Measurements from ENCODE around the gene PALLD. TPM values are rescaled to one million over a fixed set of nuclear protein-coding genes. Genes with fewer than 3 reads are reported as not detected.
"Not testable (repeated sequence)": the region's sequence is repeated elsewhere in the genome, so short reads cannot be mapped to it uniquely, and the experiment has no call there.

The PALLD gene
- total RNA-seq, 1 donor from 2014 or later: 8.1 TPM

DNA sequence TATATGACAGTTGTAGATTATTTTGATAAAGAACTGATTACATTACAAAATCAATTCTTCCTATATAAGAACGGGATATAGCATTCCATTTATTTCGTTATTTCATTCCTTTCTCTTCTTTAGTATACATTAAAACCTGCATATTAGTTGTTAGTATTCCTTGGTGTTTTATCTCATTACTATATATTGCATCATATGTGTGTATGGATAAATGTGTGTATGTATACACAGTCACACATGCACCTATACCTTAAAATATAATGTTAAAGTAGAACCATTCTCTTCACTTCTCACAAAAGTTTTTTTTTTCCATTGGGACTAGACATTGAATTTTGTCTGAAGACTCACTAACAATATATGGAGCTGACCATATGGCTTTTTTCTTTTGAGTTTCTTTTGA, 5.3 kb upstream of the PALLD start:
- DNase-seq (ENCODE audit: low read depth in 2 of 2): no peak

DNA sequence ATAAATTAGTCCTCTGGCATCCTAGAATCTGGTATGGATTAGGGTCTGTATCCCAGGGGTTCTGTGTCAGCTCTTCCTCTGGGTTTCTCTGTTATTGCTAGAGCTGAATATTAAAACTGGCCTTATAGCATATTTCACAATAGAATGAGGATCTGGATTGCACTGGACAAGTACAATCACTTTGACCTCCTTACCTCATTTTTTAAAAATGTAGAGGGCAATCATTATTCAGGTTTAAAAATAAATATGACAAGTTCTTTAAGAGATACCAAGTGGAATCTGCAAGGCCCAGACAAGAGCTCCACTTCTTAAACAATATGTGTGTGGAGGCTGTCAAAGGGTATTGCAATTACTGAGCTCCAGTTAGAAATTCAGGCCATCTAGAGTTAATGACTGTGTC, 1.4 kb downstream of the PALLD start:
- no peak for DNase-seq (ENCODE audit: low read depth in 2 of 2)

DNA sequence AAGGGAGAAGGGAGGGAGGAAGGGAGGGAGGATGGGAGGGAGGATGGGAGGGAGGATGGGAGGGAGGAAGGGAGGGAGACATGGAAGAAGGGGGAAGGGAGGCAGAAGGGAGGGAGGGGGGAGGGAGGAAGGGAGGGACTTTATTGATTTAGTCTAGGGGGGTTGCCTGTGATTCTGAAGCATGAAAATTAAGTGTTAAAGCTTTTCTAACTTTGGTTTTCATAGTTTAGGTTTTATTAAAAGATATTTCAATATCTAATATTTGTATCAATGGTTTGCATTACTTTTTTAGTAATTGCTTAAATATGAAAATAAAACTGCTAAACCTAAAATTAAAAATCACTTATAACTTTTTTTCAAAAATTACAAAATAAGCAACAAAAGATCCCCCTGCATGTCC, 2.4 kb downstream of the PALLD start:
- no peak for DNase-seq (ENCODE audit: low read depth in 2 of 2)

- no peak for DNase-seq (ENCODE audit: low read depth in 2 of 2)
Observed at GRCh38 chr4:168501407-168501806, 4.6 kb downstream of the PALLD start.

GRCh38 chr4:168502861-168503260, 6.0 kb downstream of the PALLD start:
- no peak for DNase-seq (ENCODE audit: low read depth in 2 of 2)

DNA sequence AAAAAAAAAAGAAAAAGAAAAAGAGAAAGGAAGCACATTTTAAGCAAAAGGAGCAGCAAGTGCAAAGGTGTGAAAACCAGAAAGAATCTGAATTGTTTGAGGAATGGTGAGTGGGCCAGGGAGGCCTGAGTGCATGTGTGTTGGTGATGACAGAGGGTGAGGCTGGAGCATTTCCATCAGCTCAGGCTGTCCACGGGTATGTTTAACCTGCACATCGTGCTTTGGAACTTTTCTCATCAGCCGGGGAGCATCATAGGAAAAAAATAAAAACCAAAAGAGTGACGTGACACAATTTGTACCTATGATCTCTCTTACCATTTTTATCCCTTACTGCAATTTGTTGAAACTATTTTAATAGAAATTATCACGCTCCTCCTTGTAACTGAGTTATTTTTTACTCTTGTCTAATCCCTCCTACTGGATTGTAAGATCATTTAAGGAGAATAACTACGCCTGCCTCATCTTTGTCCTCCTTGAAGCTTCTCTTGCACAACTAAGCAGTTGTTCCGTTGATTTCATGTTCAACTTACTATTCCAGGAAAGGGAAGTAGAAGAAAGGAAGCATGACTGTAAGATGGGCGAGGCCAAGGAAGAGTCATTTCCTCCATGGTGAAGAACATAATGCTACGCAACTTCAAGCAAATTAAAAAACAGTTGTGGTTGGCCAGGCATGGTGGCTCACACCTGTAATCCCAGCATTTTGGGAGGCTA, 7.0 kb downstream of the PALLD start:
- DNase-seq (ENCODE audit: low read depth in 2 of 2): peak in 1 of 2 donors; percentile 88

DNA sequence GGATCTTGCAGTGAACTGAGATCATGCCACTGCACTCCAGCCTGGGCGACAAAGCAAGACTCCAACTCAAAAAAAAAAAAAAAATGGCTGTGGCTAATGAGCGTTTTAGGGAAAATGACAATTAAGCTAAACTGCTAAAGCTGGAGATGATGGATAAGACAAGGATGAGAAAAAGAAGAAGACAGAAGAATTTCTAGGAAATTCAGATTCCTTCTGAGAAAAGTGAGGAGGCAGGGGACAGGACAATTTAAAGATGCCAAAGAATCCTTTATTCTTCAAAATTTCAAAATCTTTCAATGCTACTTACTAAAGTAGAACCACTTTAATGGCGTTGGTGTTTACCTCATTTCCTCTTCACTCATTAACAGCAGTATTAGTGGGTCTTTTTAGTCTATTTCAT, 7.7 kb downstream of the PALLD start:
- no peak for DNase-seq (ENCODE audit: low read depth in 2 of 2)

DNA sequence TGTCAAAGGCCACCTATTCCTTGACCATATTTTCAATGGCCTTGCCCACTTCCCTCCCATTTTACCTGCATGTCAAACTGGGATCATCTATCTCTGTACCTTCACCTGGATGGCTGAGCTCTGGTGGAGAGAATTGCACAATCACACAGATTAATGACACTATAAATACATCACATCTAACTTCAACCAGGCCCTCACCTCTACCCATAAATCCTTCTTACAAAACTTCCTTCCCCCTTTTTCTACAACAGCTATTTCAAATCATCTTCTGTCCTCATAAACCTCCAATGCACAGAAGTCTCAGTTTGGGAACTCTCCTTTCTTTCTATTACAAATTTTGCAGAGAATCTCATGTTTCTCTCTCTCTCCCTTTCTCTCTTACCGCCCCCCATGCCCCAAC, 9.2 kb downstream of the PALLD start:
- DNase-seq (ENCODE audit: low read depth in 2 of 2): no peak

GRCh38 chr4:168507178-168507815, 10.4 kb downstream of the PALLD start:
- no peak for DNase-seq (ENCODE audit: low read depth in 2 of 2)

GRCh38 chr4:168508683-168509082, 11.8 kb downstream of the PALLD start:
- DNase-seq (ENCODE audit: low read depth in 2 of 2): no peak

- no peak for DNase-seq (ENCODE audit: low read depth in 2 of 2)
Observed at GRCh38 chr4:168509786-168510185, 12.9 kb downstream of the PALLD start.

- peak in 1 of 2 donors; percentile 19 for DNase-seq (ENCODE audit: low read depth in 2 of 2)
Observed at GRCh38 chr4:168511780-168512489, 15.1 kb downstream of the PALLD start.

DNA sequence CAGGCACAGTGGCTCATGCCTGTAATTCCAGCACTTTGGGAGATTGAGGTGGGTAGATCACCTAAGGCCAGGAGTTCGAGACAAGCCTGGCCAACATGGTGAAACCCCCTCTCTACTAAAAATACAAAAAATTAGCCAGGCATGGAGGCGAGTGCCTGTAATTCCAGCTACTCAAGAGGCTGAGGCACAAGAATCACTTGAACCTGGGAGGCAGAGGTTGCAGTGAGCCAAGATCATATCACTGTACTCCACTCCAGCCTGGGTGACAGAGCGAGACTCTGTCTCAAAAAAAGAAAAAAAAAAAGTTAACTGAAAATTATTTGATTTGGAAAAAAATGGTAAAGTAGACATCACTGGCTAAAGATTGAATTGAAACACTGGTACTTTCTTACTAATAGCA, 17.0 kb downstream of the PALLD start:
- DNase-seq (ENCODE audit: low read depth in 2 of 2): not testable (repeated sequence)

GRCh38 chr4:168514249-168514852, 17.5 kb downstream of the PALLD start:
- DNase-seq (ENCODE audit: low read depth in 2 of 2): peak; percentile 44 to 68

- DNase-seq (ENCODE audit: low read depth in 2 of 2): peak; percentile 38 to 60
Observed at GRCh38 chr4:168515222-168516011, 18.6 kb downstream of the PALLD start.

DNA sequence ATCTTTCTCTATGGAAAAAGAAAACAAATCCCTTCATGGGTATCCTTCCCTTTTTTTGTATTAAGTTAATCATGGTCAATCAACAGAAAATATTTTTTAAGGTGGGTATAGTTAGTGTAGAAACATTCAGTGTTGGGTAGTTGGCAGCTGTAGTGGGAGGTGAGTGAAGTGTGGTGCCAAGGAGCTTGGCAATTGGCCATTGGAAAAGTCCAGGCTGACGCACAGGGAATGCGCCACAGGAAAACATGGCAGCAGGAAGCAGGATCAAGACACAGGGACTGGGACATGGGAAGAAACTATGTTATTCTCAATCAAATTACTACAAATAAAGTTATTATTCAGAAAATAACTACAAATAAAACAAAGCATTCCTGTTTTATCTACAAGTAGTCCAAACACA, 20.0 kb downstream of the PALLD start:
- DNase-seq (ENCODE audit: low read depth in 2 of 2): peak; percentile 43 to 60

DNA sequence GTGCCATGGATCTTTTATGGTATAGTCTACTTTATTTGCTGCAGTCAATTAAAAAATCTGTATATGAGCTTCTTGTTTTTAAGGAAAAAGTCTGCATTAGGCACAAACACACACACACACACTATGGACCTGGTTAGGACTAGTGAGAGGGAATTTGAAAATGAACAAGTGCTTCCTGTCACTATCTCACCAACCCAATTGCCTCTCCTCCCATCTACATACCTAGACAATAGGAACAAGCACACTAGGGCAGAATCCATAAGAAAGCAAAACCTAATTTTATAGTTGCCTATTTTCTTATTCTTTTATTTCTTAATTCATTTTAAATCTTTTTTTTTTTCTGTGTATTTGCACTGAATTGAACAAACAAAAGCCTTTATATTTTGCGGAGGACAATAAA, 22.7 kb downstream of the PALLD start:
- no peak for DNase-seq (ENCODE audit: low read depth in 2 of 2)

GRCh38 chr4:168521721-168522120, 24.9 kb downstream of the PALLD start:
- no peak for DNase-seq (ENCODE audit: low read depth in 2 of 2)

- no peak for DNase-seq (ENCODE audit: low read depth in 2 of 2)
Observed at GRCh38 chr4:168522356-168522755, 25.5 kb downstream of the PALLD start.

GRCh38 chr4:168522829-168523489, 26.1 kb downstream of the PALLD start:
- no peak for DNase-seq (ENCODE audit: low read depth in 2 of 2)

- DNase-seq (ENCODE audit: low read depth in 2 of 2): peak in 1 of 2 donors; percentile 82
Observed at GRCh38 chr4:168524006-168524405, 27.2 kb downstream of the PALLD start.
